GM23338 (cell line): Measurements from ENCODE around the gene SMR3A.

Experiments used
- CTCF ChIP-seq, 2 experiments: fragments of 200-600 bp in 1 of 2; sonication (generic) in 1 of 2; conservative IDR thresholded peaks; 2 replicates each; pipeline versions ENCODE4 v1.5.1 to v1.6.1; 2016 to 2017; ENCODE audit warnings: antibody characterized with exemption in 2 of 2, low read depth in 2 of 2, mild to moderate bottlenecking in 2 of 2, moderate library complexity in 1 of 2
- ETS1 ChIP-seq: IDR thresholded peaks from 2 replicates; pipeline ENCODE4 v1.6.1; 2016; ENCODE audit warnings: antibody characterized with exemption
- EZH2 ChIP-seq: fragments of 200-600 bp; sonication (generic); IDR thresholded peaks from one replicate; pipeline ENCODE4 v1.8.0; 2017; ENCODE audit warnings: antibody characterized with exemption, mild to moderate bottlenecking, low read depth; ENCODE audit not compliant: unreplicated experiment
- EZH2phosphoT487 ChIP-seq: fragments of 200-600 bp; sonication (generic); IDR thresholded peaks from one replicate; pipeline ENCODE4 v1.8.1; 2018; ENCODE audit warnings: antibody characterized with exemption; ENCODE audit not compliant: unreplicated experiment
- JUNB ChIP-seq: IDR thresholded peaks from one replicate; pipeline ENCODE4 v1.6.1; 2016; ENCODE audit warnings: antibody characterized with exemption; ENCODE audit not compliant: unreplicated experiment
- POLR2AphosphoS5 ChIP-seq: IDR thresholded peaks from 2 replicates; pipeline ENCODE4 v1.6.1; 2016; ENCODE audit warnings: antibody characterized with exemption, low read depth
- REST ChIP-seq: IDR thresholded peaks from one replicate; pipeline ENCODE4 v1.6.1; 2018; ENCODE audit warnings: antibody characterized with exemption; ENCODE audit not compliant: unreplicated experiment

- TF ChIP-seq CTCF (conservative IDR thresholded peaks at IDR 0.05; ENCODE audit: low read depth in 2 of 2) = no peak
- TF ChIP-seq EZH2 = no peak
- TF ChIP-seq REST = no peak
- no peak for TF ChIP-seq EZH2phosphoT487
- TF ChIP-seq POLR2AphosphoS5 = no peak
- no peak for TF ChIP-seq JUNB
- no peak for TF ChIP-seq ETS1
Observed at GRCh38 chr4:70337886-70338420, 22.6 kb upstream of the SMR3A start.
